GM12865 (cell line): ENCODE measurements around the gene TEF.

Experiments
- DNase-seq: peaks from one replicate; pipeline ENCODE4 v3.0.0; 2010; ENCODE audit warnings: low read depth
- H3K4me3 ChIP-seq: 2 replicates; pipeline ENCODE4 v1.5.1; 2011; ENCODE audit warnings: mild to moderate bottlenecking, low read depth, low read length, control low read depth
- TF ChIP-seq, protein P1 (sequence below): IDR thresholded peaks from 2 replicates; pipeline ENCODE4 v1.5.1; 2011; ENCODE audit warnings: low read length, control low read depth, low read depth, inconsistent platforms; ENCODE audit not compliant: insufficient read depth; ENCODE audit errors: missing control alignments

The TEF gene

DNA sequence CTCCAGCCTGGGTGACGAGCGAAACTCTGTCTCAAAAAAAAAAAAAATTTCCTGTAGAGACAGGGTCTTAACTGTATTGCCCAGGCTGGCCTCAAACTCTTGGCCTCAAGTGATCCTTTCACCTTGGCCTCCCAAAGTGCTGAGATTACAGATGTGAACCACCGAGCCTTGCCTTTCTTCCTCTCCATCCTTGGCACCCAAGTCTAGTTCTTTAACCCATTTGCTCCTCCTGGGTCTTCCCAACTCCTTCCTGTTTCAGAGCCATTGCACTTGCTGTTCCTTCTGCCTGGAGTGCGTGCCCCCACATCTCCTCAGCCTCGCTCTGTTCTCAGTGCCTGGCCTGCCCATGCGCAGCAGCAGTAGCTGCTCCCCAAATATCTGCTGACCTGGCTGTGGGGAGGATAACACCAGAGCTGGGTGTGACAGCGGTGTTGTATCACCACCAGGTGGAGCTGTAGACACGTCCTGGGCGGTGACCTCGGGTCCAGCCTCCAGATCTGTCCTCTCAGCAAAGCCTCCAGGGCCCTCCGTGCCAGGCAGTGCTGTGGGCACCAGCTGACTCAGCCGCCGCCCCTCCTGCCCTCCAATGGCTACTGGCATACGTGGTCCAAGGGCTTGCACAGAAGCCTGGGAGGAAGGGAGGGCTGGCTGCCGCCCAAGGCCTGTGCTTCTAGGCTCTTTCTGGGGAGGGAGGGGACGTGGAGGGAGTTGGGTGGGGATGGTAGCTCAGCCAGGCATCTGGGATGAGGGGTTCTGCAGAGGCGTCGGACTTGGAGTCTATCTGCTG, 22.0 kb downstream of the TEF start:
- TF ChIP-seq, protein P1, sequence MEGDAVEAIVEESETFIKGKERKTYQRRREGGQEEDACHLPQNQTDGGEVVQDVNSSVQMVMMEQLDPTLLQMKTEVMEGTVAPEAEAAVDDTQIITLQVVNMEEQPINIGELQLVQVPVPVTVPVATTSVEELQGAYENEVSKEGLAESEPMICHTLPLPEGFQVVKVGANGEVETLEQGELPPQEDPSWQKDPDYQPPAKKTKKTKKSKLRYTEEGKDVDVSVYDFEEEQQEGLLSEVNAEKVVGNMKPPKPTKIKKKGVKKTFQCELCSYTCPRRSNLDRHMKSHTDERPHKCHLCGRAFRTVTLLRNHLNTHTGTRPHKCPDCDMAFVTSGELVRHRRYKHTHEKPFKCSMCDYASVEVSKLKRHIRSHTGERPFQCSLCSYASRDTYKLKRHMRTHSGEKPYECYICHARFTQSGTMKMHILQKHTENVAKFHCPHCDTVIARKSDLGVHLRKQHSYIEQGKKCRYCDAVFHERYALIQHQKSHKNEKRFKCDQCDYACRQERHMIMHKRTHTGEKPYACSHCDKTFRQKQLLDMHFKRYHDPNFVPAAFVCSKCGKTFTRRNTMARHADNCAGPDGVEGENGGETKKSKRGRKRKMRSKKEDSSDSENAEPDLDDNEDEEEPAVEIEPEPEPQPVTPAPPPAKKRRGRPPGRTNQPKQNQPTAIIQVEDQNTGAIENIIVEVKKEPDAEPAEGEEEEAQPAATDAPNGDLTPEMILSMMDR = peak; percentile 99
- H3K4me3 ChIP-seq = no peak overlapping the region
- DNase-seq = peak; percentile 92

DNA sequence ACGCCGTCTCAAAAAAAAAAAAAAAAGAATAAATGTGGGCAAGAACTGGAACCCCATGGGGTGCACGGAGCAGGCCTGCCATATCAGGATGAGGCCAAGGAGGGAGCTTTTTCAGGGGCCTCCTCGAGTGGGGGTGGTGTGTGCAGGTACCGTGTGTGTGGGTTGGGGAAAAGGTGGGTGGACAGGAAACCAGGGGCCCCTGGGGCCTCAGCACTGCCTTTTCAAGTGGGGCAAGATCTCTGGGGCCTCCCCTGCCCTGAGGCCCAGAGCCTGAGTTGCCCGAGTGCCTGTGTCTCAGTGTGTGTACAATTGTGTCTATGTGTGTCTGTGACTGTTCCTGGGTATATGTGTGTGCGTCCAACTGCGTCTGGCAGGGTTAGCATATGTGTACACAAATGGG, 23.8 kb downstream of the TEF start:
- TF ChIP-seq, protein P1 = no peak
- DNase-seq = peak; percentile 60
- H3K4me3 ChIP-seq = no peak overlapping the region

DNA sequence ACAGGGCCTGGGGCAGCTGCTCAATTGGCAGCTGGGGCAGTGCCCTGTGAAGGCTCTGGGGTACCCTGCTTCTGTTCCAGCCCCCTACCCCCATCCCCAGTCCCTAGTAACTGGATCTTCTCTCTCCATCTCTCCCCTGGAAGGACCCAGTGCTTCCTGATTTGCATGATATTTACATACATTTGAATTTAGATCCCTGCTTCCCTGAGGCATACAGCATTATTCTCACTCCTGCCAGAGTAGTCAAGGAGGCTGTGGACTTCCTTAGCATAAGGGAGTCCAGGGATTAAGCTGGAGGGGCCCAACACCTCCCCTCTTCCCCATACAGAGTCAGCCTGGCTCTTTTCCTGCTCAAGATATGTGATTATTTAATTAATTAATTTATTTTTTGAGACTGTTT, 24.7 kb downstream of the TEF start:
- no peak for DNase-seq
- TF ChIP-seq, protein P1 = no peak
- H3K4me3 ChIP-seq = no peak overlapping the region

DNA sequence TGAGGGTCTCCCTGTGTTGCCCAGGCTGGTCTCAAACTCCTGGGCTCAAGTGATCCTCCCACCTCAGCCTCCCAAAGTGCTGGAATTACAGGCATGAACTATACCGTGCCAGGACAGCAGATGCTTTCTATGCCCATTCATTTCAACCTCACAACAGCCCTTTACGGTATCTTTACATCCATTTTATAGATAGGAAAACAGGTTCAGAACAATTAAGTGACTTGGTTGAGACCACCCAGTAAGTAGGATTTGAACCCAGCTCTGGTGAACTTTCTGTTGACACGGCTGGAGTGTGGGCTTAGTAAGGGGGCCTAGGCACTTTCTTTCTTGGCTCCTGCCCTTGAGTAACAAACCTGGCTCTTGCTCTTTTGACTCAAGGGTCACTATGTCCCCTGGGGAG, 25.7 kb downstream of the TEF start:
- H3K4me3 ChIP-seq = no peak overlapping the region
- DNase-seq = no peak
- TF ChIP-seq, protein P1 = no peak

DNA sequence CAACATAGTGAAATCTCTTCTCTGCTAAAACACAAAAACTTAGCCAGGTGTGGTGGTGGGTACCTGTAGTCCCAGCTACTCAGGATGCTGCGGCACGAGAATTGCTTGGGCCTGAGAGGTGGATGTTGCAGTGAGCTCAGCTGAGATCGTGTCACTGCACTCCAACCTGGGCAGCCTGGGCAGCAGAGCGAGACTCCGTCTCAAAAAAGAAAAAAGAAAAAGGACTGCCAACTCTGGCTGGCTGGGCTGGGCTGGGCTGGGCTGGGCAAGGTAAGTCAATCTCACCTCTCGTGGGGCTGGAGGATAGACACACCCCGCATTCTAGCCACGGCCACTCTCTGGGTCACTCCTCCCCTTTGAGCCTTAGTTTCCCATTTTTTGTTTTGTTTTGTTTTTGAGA, 26.9 kb downstream of the TEF start:
- TF ChIP-seq, protein P1 = no peak
- H3K4me3 ChIP-seq = no peak overlapping the region
- DNase-seq = no peak

DNA sequence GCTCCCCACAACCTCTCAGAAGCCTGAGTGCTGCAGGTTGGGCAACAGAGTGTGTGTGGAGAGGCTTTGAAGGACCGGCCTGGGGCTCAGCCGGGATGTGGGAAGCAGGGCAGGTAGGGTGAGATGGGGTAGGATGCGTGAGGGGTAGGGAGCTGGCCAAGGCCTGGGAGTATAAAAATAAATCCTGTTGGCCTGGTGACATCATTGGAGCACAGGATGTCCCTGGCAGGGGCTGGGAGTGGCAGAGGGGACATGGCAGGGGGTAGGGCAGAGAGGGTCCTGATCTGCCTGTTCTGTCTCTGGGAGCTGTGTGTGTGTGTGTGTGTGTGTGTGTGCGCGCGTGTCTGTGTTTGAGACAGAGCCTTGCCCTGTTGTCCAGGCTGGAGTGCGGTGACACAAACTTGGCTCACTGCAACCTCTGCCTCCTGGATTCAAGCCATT, 28.6 kb downstream of the TEF start:
- DNase-seq = no peak
- H3K4me3 ChIP-seq = no peak overlapping the region
- TF ChIP-seq, protein P1 = no peak
